IPS DF 4.7 (cell line): ENCODE data around the gene CUEDC2.

Source experiments
- DNase-seq: peaks from one replicate; pipeline ENCODE4 v3.0.0-alpha.2; 2013; ENCODE audit warnings: low spot score; ENCODE audit errors: extremely low read depth

The CUEDC2 gene

DNA sequence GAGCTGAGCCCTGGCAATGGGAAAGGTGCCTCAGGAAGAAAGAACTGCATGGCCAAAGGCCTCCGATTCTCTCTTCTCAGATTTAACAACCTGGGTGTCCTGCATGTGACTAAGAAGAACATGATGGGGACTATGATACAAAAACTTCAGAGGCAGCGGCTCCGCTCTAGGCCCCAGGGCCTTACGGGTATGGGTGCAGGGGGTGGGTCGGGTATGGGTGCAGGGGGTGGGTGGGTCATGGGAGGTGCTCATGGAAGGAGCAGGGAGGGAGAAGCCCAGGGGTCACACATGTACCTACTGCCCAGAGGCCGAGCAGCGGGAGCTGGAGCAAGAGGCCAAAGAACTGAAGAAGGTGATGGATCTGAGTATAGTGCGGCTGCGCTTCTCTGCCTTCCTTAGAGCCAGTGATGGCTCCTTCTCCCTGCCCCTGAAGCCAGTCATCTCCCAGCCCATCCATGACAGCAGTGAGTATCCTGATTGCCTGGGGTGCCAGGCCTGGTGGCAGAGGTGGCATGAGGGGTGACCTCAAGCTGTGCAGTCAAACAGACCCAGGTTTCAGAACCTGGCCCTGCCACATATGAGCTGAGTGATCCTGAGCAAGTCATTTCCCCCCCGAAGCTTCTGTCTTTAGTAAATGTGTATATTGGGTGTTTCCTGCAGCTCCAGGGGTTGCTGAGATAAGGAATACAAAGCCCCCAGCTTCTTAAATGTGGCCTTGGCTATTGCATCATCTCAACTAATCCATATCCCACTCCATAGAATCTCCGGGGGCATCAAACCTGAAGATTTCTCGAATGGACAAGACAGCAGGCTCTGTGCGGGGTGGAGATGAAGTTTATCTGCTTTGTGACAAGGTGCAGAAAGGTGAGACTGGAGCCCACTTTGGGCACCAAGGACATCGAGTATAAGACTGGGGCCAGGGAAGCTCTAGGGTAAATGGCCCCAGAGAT lies 34.9 kb downstream of the CUEDC2 start:
- no peak for DNase-seq

DNA sequence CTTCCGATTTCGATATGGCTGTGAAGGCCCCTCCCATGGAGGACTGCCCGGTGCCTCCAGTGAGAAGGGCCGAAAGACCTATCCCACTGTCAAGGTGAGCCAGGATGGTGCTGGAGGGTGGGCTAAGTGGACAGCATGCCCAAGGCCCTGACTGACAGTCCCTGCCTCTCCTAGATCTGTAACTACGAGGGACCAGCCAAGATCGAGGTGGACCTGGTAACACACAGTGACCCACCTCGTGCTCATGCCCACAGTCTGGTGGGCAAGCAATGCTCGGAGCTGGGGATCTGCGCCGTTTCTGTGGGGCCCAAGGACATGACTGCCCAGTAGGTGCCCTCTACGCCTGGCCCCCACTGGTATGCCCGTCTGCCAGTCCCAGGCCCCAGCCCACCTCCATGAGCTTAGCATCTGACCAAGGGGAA lies 35.6 kb downstream of the CUEDC2 start:
- no peak for DNase-seq

DNA sequence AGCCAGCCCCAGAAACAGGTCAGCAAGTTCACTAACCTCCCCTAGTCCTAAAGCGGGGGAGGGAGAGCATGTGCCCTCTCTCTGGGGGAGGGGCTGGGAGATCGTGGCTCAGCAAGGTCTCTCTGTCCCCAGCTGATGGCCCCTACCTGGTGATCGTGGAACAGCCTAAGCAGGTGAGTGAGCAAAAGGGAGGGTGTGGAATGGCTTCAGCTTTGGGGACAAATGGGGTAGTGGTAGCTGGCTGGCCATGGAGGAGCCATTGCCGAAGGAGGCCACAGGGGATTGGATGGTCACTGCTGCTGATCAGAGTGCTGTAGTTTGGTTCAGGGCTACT lies 36.1 kb downstream of the CUEDC2 start:
- no peak for DNase-seq

DNA sequence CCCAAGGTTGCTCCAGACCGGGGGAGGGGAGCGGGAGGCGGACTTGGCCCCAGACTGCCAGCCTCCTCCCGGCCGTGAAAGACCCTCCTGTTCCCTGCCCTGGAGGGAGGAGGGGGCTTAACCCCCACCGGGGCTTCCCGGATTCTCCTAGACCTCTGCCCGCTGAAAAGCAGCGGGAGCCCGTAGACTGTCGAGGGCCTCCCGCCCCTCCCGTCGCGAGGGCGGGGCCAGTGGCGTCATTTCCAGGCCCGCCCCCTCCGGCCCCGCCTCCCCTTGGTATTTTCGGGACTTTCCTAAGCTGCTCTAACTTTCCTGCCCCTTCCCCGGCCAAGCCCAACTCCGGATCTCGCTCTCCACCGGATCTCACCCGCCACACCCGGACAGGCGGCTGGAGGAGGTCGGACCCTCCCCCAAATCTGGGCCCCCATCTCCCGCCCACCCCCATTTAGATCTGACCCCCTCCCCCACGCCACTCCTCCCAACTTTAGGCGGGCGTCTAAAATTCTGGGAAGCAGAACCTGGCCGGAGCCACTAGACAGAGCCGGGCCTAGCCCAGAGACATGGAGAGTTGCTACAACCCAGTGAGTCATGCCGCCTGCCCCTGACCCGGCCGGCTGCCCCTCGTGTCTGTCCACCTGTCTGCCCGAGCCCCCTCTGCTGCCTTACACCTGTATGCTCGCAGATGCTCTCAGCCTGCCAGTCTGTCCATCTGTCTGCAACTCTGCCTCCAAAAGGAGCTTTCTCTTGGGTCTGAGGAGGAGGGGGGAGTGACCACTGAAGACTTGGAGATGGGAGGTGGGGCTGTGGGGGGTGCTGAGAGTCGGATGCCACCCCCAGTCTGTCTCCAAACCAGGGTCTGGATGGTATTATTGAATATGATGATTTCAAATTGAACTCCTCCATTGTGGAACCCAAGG lies 36.7 kb downstream of the CUEDC2 start, which contains the start of gene NFKB2:
Gene NFKB2 (plus strand): TSS at position 306 of the 917 bp plus-strand sequence. CDS start 255 bp downstream, at position 561.
- DNase-seq: no peak

DNA sequence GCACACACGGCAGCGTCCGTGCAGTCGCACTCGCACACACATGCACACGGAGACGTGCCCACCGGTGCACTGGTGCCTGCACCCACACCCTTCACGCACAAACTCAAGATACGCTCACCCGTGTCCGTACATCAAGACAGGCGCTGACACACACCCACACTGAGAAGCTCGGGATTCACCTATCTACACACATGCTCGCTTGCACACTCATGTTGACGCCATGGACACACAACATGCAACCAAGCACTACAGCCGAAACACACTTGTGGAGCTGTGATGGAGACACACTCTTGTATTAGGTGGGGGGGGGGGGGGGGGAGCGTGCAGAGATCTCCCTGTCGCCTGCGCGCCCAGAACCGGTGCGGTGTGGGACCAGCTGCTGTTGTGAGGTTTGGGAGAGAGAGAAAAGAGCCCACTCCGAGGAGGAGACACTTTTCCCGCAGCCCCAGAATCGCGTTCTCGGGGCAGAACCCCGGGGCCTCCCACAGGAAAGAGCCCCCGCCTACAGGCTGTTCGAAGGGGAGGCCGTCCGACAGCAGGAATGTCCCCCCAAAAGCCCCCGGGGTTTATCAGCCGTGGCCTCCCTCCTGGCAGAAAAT lies 37.5 kb downstream of the CUEDC2 start:
- no peak for DNase-seq

DNA sequence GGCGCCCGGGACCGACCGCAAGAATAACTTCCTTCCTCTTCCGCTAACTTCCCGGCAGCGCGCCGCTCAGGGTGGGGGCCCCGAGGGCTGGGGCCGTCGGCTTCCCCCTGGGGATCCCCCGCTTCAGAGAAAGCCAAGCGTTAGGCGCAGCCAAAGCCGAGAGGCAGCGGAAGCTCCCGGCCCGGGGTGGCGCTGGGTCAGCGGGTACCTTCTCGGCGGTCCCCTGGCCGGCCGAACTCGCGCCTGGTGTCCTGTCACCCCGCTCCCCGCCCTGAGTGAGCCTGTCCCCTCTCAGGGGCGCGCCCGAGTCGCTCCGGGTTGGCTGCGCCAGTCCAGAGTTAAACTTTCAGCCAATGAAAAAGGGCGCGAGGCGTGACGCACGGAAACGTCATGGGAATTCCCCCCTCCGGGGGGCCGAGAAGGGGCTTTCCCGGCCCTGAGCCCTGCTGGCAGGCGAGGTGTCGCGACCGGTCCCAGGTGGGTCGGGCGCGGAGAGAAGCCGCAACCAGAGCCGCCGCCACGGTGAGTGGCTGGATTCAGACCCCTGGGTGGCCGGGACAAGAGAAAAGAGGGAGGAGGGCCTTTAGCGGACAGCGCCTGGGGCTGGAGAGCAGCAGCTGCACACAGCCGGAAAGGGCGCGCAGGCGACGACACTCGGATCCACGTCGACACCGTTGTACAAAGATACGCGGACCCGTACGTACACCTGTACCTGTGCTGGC lies 38.1 kb downstream of the CUEDC2 start:
- DNase-seq: no peak

DNA sequence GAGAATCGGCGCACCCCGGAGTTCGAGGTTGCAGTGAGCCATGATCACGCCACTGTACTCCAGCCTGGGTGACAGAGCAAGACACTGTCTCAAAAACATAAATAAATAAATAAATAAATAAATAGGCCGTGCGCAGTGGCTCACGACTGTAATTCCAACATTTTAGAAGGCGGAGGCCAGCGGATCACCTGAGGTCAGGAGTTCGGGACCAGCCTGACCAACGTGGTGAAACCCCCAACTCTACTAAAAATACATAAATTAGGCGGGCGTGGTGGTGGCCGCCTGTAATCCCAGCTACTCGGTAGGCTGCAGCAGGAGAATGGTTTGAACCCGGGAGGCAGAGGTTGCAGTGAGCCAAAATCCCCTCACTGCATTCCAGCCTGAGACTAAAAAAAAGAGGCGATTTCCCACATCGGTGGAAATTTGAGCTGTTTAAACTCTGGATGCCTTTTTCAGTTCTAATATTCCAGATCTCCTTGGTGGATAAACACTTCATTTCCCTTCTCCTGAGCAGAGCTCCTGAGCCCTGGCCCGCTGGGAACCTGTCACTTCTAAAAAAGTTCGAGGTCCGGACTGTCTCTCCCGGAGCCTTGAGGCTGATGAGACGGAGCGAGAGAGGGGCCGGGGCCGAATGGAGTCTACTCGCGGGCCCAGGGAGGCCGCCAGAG lies 38.8 kb downstream of the CUEDC2 start:
- no peak for DNase-seq

DNA sequence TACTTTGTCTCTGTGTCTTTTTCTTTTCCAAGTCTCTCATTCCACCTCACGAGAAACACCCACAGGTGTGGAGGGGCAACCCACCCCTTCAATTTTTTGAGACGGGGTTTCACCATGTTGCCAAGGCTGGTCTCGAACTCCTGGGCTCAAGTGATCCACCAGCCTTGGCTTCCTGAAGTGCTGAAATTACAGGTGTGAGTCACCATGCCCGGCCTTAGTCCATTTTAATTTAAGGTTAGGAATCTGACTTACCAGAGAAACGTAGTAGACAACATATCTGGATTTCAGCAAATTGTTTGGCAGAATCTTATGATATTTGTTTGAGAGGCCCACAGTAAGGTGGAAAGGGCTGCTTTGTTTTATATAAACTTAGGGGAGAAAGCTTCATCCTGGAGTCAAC lies 40.1 kb downstream of the CUEDC2 start:
- DNase-seq: no peak

DNA sequence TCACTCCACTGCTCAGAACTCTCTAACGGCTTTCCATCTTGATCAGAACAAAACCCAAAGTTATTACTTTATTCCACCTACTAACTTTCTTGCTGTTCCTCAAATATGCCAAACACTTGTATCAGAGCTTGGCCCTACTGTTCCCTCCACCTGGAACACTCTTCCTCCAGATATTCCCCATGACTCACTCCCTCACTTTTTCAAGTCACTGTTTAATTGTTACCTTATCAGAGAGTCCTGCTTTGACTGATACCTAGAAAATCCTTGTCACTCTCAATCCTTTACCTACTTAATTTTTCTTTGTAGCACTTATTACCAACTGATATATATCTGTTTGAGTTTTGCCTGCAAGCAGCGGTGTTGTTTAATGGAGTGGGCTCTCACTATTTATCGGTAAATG lies 42.5 kb downstream of the CUEDC2 start:
- DNase-seq: no peak

DNA sequence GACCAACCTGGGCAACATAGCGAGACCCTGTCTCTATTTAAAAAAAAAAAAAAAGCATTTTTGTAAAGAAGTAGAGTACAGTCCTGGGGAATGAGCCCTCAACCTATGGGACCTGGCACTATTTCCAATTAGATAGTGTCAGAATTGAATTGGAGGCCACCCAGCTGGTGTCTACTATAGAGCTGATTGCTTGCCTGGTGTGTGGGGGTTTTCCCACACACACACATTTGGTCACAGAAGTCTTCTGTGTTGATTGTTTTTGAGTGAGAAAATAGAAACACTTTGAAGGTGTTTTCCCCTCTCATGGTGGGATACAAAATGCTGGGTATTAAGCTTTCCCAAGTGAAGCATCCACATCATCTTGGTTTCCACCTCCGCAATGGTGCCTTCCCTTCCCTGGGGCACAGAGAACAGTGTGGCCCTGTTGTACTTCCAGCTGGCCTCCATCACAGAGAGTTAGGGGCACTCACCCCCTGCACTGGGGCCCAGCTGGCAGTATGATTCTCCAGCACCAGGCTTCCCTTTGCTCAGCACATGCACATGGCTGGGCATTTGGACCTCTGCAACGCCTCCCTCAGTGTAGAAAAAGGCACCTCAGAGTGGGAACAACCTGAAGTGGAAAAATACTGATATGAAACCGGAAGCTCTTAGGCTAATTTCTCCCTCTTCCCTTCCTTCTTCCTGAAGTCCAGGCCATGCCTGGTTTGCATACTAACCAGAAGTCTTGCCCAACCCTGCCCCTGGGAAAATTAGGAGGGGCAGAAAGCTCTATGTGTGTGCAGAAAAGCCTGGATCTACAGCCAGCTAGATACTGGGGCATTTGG lies 47.6 kb downstream of the CUEDC2 start:
- DNase-seq: no peak

DNA sequence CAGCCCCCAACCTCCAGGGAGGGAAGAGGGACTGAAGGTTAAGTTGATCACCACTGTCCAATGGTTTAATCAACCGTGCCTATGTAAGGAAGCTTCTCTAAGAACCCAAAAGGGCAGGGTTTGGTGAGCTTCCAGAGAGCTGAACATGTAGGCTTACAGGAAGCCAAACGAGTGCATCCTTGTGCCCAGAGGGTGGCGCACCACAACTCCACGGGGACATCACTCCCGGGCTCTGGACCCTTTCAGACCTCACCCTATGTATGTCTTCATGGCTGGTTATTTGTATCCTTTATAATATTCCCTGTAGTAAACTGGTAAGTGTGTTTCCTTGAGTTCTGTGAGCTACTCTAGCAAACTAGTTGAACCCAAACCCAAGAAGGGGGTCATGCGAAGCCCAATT lies 48.3 kb downstream of the CUEDC2 start:
- no peak for DNase-seq

DNA sequence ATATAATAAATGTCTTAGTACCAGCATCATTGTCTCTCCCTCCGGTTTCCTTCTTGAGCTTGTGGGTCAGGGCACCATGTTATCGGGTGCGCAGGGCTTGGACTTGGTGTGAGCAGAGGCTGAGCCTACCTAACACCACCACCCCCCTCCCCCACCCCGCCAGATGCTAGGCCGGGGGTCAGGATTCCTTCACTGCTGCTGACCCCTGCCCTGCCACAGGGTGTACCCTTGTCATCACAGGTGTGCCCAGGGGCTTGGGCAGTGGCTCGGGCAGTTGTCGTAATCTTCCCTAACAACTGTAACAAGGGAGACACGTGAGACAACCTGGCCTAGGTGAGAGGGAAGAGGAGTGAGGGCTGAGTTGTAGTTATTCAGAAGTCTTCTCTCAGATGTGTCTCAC lies 49.5 kb downstream of the CUEDC2 start:
- no peak for DNase-seq

DNA sequence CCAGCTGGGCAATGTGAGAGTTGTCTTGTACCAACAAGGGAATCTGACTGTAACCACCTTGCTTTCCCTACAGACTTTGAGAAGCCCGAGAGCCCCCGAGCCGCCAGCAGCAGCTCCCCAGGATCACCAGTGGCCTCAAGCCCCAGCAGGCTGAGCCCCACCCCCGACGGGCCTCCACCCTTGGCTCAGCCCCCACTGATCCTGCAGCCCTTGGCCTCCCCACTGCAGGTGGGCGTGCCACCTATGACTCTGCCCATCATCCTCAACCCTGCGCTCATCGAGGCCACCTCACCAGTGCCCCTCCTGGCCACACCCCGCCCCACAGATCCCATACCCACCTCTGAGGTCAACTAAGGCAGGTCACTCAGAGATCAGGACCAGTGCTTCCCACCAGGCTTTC lies 50.4 kb downstream of the CUEDC2 start:
- DNase-seq: no peak

DNA sequence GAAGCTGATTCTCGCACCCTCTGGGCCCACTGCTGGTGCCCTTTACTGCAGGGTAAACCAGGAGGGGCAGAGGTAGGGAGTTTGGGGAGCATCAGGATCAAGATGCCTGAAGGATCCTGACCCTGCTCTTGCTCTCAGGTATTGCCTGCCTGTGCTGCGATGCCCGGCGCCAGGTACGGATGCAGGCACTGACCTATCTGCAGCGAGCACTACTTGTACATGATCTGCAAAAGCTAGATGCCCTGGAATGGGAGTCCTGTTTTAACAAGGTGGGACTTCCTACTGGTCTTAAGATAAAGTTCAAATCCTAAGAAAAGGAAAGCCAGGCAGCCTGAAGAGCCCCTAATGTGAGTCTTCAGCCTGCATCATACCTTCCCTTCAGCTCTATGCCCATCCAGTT lies 53.0 kb downstream of the CUEDC2 start:
- DNase-seq: no peak

DNA sequence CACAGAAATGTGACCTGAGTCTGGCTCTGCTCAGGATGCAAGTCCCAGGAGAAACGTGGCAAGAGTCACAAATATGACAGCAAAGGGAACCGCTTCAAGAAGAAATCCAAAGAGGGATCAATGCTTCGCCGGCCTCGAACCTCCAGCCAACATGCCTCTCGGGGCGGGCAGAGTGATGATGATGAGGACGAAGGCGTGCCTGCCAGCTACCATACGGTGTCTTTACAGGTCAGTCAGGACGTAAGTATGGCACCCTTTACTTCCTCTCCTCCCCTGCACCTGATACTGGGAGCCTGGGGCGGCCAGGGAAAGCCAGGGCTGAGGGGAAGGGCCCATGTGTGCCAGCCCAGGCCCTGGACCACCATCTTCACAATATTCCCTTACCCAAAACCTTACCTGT lies 55.5 kb downstream of the CUEDC2 start:
- no peak for DNase-seq

DNA sequence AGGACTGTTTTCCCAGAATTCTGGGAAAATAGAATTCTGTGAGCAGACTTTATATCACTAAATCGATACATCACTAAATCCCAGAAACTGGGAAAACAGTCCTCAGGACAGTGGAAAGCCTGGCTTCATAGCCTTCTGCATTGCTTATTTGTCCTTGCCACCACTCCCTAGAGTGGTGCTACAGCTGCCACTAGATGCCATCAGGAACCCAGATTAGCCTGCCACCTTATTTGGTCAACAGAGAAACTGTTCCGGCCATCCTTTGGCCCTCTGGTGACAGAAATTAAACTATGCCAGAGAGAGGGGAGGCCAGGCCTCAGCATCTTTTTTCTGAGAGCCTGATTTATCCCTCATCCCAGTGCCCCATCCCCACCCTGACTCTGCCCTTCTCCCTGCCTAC lies 56.5 kb downstream of the CUEDC2 start:
- no peak for DNase-seq

DNA sequence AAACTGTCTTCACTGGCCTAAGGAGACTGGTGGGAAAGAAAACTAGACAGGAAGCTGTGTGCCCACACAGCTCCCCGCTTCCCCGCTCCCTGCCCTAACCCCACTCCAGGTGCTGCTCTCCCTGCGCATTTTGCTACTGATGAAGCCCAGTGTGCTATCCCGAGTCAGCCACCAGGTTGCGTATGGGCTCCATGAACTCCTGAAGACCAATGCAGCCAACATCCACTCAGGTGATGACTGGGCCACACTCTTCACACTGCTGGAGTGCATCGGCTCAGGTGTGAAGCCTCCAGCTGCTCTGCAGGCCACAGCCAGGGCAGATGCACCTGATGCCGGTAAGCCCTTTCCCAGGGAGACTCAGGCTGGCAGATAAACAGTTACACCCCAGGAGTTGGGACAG lies 57.1 kb downstream of the CUEDC2 start:
- no peak for DNase-seq
